IMR-90 (cell line): ENCODE measurements around the gene SYCN. TPM values are rescaled to one million over a fixed set of nuclear protein-coding genes. Genes with fewer than 3 reads are reported as not detected.

Experiments
- ATAC-seq: fragments of 200-7000 bp; cut with Tn5 transposase; 2 replicates; pipeline ENCODE4 v1.9.1; 2020; ENCODE audit warnings: low read depth, mild to moderate bottlenecking, moderate library complexity
- BruUV-seq: library from RNA; stranded (reverse); fragments of 400-500 nt; replicated peaks from 2 replicates; lab custom pipeline; 2021; lab: Mats Ljungman, UMichigan
- CTCF ChIA-PET: fragments of 300-600 bp; formaldehyde crosslinking; extraction: SDS; loops from one replicate; lab custom pipeline; 2021; ENCODE audit warnings: antibody characterized with exemption; lab: Yijun Ruan, JAX
- POLR2A ChIA-PET: fragments of 300-600 bp; sonication (Branson Sonifier 250); formaldehyde crosslinking; loops from one replicate; lab custom pipeline; 2022; ENCODE audit warnings: antibody characterized with exemption; ENCODE audit not compliant: unreplicated experiment; lab: Charles Lee
- DNase-seq: peaks from one replicate; pipeline ENCODE4 v3.0.0; 2013
- H2AFZ ChIP-seq: replicated peaks from 2 replicates; pipeline ENCODE3; 2013; ENCODE audit warnings: low read length, mild to moderate bottlenecking; ENCODE audit not compliant: poor library complexity
- H2AK5ac ChIP-seq: 2 replicates; pipeline ENCODE4 v1.6.1; 2013; ENCODE audit warnings: low read depth, low read length, inconsistent platforms
- H2AK9ac ChIP-seq: replicated peaks from 2 replicates; pipeline ENCODE3; 2013; ENCODE audit warnings: mild to moderate bottlenecking, low read depth, low read length, moderate library complexity; ENCODE audit not compliant: poor library complexity
- H2BK120ac ChIP-seq: 2 replicates; pipeline ENCODE4 v1.6.1; 2013; ENCODE audit warnings: low read depth, low read length, inconsistent platforms
- H2BK15ac ChIP-seq: 3 replicates; pipeline ENCODE4 v1.6.1; 2013; ENCODE audit warnings: low read depth, low read length, inconsistent platforms
- H2BK20ac ChIP-seq: 2 replicates; pipeline ENCODE4 v1.6.1; 2013; ENCODE audit warnings: low read depth, mild to moderate bottlenecking, inconsistent platforms, low read length, moderate library complexity
- H2BK5ac ChIP-seq: 2 replicates; pipeline ENCODE4 v1.6.1; 2013; ENCODE audit warnings: mild to moderate bottlenecking, low read depth, low read length, inconsistent platforms; ENCODE audit not compliant: poor library complexity, severe bottlenecking
- H3K14ac ChIP-seq: replicated peaks from 2 replicates; pipeline ENCODE4 v1.6.1; 2013; ENCODE audit warnings: low read depth, low read length, inconsistent platforms
- H3K18ac ChIP-seq: 2 replicates; pipeline ENCODE4 v1.6.1; 2013; ENCODE audit warnings: low read depth, low read length, control low read depth
- H3K23ac ChIP-seq: 2 replicates; pipeline ENCODE4 v1.6.1; 2013; ENCODE audit warnings: low read depth, low read length, inconsistent platforms
- H3K27ac ChIP-seq: 2 replicates; pipeline ENCODE4 v1.5.1; 2013; ENCODE audit warnings: mild to moderate bottlenecking, control low read depth, low read length; ENCODE audit not compliant: insufficient read depth
- H3K27me3 ChIP-seq: 2 replicates; pipeline ENCODE4 v1.6.1; 2013; ENCODE audit warnings: low read length; ENCODE audit not compliant: control insufficient read depth, insufficient read depth
- H3K36me3 ChIP-seq: 2 replicates; pipeline ENCODE4 v1.6.1; 2013; ENCODE audit warnings: low read length, mixed read lengths; ENCODE audit not compliant: control insufficient read depth, insufficient read depth
- H3K4ac ChIP-seq: 2 replicates; pipeline ENCODE4 v1.6.1; 2013; ENCODE audit warnings: low read depth, low read length, inconsistent platforms
- H3K4me1 ChIP-seq: 2 replicates; pipeline ENCODE4 v1.6.1; 2013; ENCODE audit warnings: low read length, mixed read lengths; ENCODE audit not compliant: control insufficient read depth, insufficient read depth
- H3K4me2 ChIP-seq: 2 replicates; pipeline ENCODE4 v1.6.1; 2013; ENCODE audit warnings: low read depth, mild to moderate bottlenecking, control low read depth, low read length, moderate library complexity
- H3K4me3 ChIP-seq: 2 replicates; pipeline ENCODE4 v1.5.1; 2013; ENCODE audit warnings: low read depth, mild to moderate bottlenecking, control low read depth, low read length, moderate library complexity; ENCODE audit not compliant: insufficient read depth
- H3K56ac ChIP-seq: 2 replicates; pipeline ENCODE4 v1.6.1; 2013; ENCODE audit warnings: low read length, inconsistent platforms; ENCODE audit not compliant: insufficient read depth; ENCODE audit errors: extremely low read depth
- H3K79me1 ChIP-seq, 2 experiments: 2 replicates each; pipeline ENCODE4 v1.6.1; 2013; ENCODE audit warnings: low read length in 2 of 2, inconsistent platforms in 1 of 2, low read depth in 1 of 2
- H3K9ac ChIP-seq: 2 replicates; pipeline ENCODE4 v1.6.1; 2013; ENCODE audit warnings: low read depth, low read length, control low read depth
- H3K9me1 ChIP-seq: 2 replicates; pipeline ENCODE4 v1.6.1; 2013; ENCODE audit warnings: low read length, inconsistent platforms; ENCODE audit not compliant: insufficient read depth
- H3K9me3 ChIP-seq: 2 replicates; pipeline ENCODE4 v1.6.1; 2013; ENCODE audit warnings: low read length; ENCODE audit not compliant: control insufficient read depth, insufficient read depth
- H4K20me1 ChIP-seq: 2 replicates; pipeline ENCODE4 v1.6.1; 2013; ENCODE audit warnings: low read length, inconsistent platforms; ENCODE audit not compliant: insufficient read depth
- H4K5ac ChIP-seq: 2 replicates; pipeline ENCODE4 v1.6.1; 2013; ENCODE audit warnings: mild to moderate bottlenecking, low read depth, low read length, control low read depth
- H4K8ac ChIP-seq, 2 experiments: 2 replicates each; pipeline ENCODE4 v1.6.1; 2013; ENCODE audit warnings: low read depth in 2 of 2, low read length in 2 of 2, control low read depth in 1 of 2, inconsistent platforms in 1 of 2
- H4K91ac ChIP-seq: 2 replicates; pipeline ENCODE4 v1.6.1; 2013; ENCODE audit warnings: low read depth, low read length, inconsistent platforms; ENCODE audit not compliant: insufficient read depth
- BHLHE40 ChIP-seq: fragments of 150-350 bp; IDR thresholded peaks from 2 replicates; pipeline ENCODE4 v1.6.1; 2016; ENCODE audit warnings: mild to moderate bottlenecking, low read depth, low read length
- CEBPB ChIP-seq: IDR thresholded peaks from 2 replicates; pipeline ENCODE4 v1.6.1; 2012; ENCODE audit warnings: low read depth, low read length, improper control_type of control experiment
- CHD1 ChIP-seq: IDR thresholded peaks from 2 replicates; pipeline ENCODE4 v1.6.1; 2012; ENCODE audit warnings: low read depth, low read length, improper control_type of control experiment
- MAZ ChIP-seq: IDR thresholded peaks from 2 replicates; pipeline ENCODE4 v1.6.1; 2012; ENCODE audit warnings: low read depth, mild to moderate bottlenecking, low read length, improper control_type of control experiment, moderate library complexity, borderline replicate concordance
- RFX5 ChIP-seq: IDR thresholded peaks from 2 replicates; pipeline ENCODE4 v1.8.0; 2012; ENCODE audit warnings: low read depth, mild to moderate bottlenecking, low read length, moderate library complexity
- SMC3 ChIP-seq: fragments of 150-350 bp; IDR thresholded peaks from 2 replicates; pipeline ENCODE4 v1.6.1; 2016; ENCODE audit warnings: low read depth, mild to moderate bottlenecking, antibody characterized with exemption, low read length, moderate library complexity
- WGBS, 2 experiments: methylation state at CpG; one replicate each; pipeline versions ENCODE4 v1.1.5 to v1.1.7; 2013; ENCODE audit warnings: missing lambda C conversion rate in 2 of 2; ENCODE audit not compliant: insufficient read length in 1 of 2; ENCODE audit errors: extremely low coverage in 2 of 2; 5-methylcytosine and 5-hydroxymethylcytosine counted together
- dilution Hi-C: fragments of 300-500 bp; cut with HindIII; formaldehyde crosslinking; loops from one replicate; pipeline ENCODE4 v1.14.3; 2018; ENCODE audit warnings: low sequenced_read_pairs; ENCODE audit not compliant: unreplicated experiment
- in situ Hi-C: fragments of 300-500 bp; cut with MboI; formaldehyde crosslinking; loops from 3 replicates; pipeline ENCODE4 v1.14.3; 2019; ENCODE audit warnings: low sequenced_read_pairs, inconsistent platforms, mixed read lengths
- intact Hi-C: fragments of 100-400 bp; cut with micrococcal nuclease; formaldehyde crosslinking; loops from 2 replicates; pipeline ENCODE4 v1.10.0; 2022
- polyA plus RNA-seq, 3 experiments: library from polyadenylated mRNA; depleted of rRNA; stranded (reverse); fragments of >200 nt; gene quantifications; 2 replicates each; pipeline ENCODE4 v1.2.3, GENCODE V29; 2012; ENCODE audit warnings: low replicate concordance in 1 of 3
- total RNA-seq: library from RNA; depleted of rRNA; stranded (reverse); fragments of >200 nt; gene quantifications from 2 replicates; pipeline ENCODE4 v1.2.3, GENCODE V29; 2012

Gene SYCN
- total and polyA plus RNA-seq, 2 of the 4 experiments (the other 2 are of a cell fraction): not detected

DNA sequence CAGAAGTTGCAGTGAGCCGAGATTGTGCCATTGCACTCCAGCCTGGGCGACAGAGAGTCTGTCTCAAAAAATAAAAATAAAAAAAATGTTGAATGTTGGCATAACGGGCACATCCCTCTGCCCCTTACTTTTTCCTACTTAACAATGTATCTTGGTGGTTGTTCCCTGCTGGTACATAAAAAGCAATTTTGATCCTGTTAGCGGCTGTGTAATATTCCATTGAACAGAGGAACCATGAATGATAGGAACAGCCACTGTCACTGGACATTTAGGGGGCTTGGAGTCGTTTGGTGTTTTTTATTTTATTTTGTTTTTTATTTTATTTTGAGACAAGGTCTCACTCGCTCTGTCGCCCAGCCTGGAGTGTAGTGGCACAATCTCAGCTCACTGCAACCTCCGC lies 17.7 kb downstream of the SYCN start:
- Histone ChIP-seq H3K56ac (no peak overlapping the region), H2AFZ (no peak overlapping the region), H3K18ac (no peak overlapping the region), H2AK5ac (no peak overlapping the region), H3K14ac (no peak overlapping the region), H3K9me3 (no peaks in the 10 kb centered on the region), H3K23ac (no peak overlapping the region), H2BK15ac (no peak overlapping the region), H3K27me3 (peaks cover 4% of the 10 kb centered on the region; the same call in 1 of the 2 replicates), H3K36me3 (no peaks in the 10 kb centered on the region), H3K4me2 (no peak overlapping the region), H2BK120ac (no peak overlapping the region), H2BK5ac (no peak overlapping the region), H4K5ac (no peak overlapping the region), H3K9ac (no peak overlapping the region), H4K20me1 (no peaks in the 10 kb centered on the region), H3K27ac (no peak overlapping the region), H4K91ac (no peak overlapping the region), H3K9me1 (no peaks in the 10 kb centered on the region), H2AK9ac (no peak overlapping the region), H3K4me3 (no peak overlapping the region), H3K4me1 (no peaks in the 10 kb centered on the region), H3K79me1 (no peaks in the 10 kb centered on the region), H3K4ac (no peak overlapping the region), H4K8ac (no peak overlapping the region), H2BK20ac (no peak overlapping the region)
- intact Hi-C loops (loop anchor here (2.0 kb wide), 1 partner anchor 54 kb away; no protein-coding TSS in a partner anchor), dilution Hi-C loops (no loop called here), in situ Hi-C loops (loop anchor here (5.0 kb wide), 1 partner anchor 64 kb away; no protein-coding TSS in a partner anchor)
- DNase-seq: no peak
- no peak for ATAC-seq
- no peak for TF ChIP-seq MAZ
- TF ChIP-seq CHD1: no peak
- no peak for TF ChIP-seq RFX5
- no peak for TF ChIP-seq CEBPB
- TF ChIP-seq BHLHE40: no peak
- TF ChIP-seq SMC3: no peak
- BruUV-seq: no TSS peak
- no CpG with 5 or more reads among the region's 8 CpGs for WGBS, 2 experiments
- POLR2A ChIA-PET: no interaction called here
- CTCF ChIA-PET: interaction anchor here (0.6 kb wide), 1 partner anchor 436 kb away, joined by 3 read pairs; no protein-coding TSS in a partner anchor
